Measurements from ENCODE around the gene TNRC6B. TPM values are rescaled to one million over a fixed set of nuclear protein-coding genes. Genes with fewer than 3 reads are reported as not detected.

TNRC6B gene
- polyA plus RNA-seq, 1 donor (not counting 4 experiments of a cell fraction or from before 2014, with no cell fraction given) = 5.6 TPM

- no peaks in the 10 kb centered on the region for H4K20me1 ChIP-seq (ENCODE audit: control insufficient read depth, extremely low read depth, insufficient read depth, low read length)
- no peak for FAIRE-seq
- no peaks in the 10 kb centered on the region for H3K9me3 ChIP-seq (ENCODE audit: control insufficient read depth, low read depth, low read length)
- no peaks in the 10 kb centered on the region for H3K27me3 ChIP-seq (ENCODE audit: control insufficient read depth, extremely low read depth, insufficient read depth, low read length)
- no peaks in the 10 kb centered on the region for H3K79me2 ChIP-seq (ENCODE audit: control insufficient read depth, insufficient read depth, low read length)
- dilution Hi-C loops (cut with MboI; ENCODE audit: extremely low pct_ligation_motif_present, low sequenced_read_pairs) = no loop called here
- TF ChIP-seq CTCF (optimal IDR thresholded peaks at IDR 0.05 in 1 of 3, IDR thresholded peaks at IDR 0.05 in 1 of 3, conservative IDR thresholded peaks at IDR 0.05 in 1 of 3; ENCODE audit: extremely low read depth in 1 of 3, insufficient read depth in 2 of 3, low read length in 3 of 3) = no peak
- TF ChIP-seq EZH2 (IDR thresholded peaks at IDR 0.05; ENCODE audit: low read length) = no peak
- H3K36me3 ChIP-seq (ENCODE audit: control insufficient read depth in 2 of 2, extremely low read depth in 1 of 2, insufficient read depth in 2 of 2, low read length in 2 of 2) = peaks cover 14 to 19% of the 10 kb centered on the region in 2 experiments
- H3K4me3 ChIP-seq (ENCODE audit: control insufficient read depth in 2 of 3, extremely low read depth in 1 of 3, insufficient read depth in 2 of 3, low read depth in 1 of 3, low read length in 3 of 3) = no peak overlapping the region
- H3K4me1 ChIP-seq (ENCODE audit: control insufficient read depth, extremely low read depth, insufficient read depth, low read length) = no peaks in the 10 kb centered on the region
- H3K9me1 ChIP-seq (ENCODE audit: control insufficient read depth, extremely low read depth, insufficient read depth, low read length) = no peaks in the 10 kb centered on the region
- H2AFZ ChIP-seq (ENCODE audit: control insufficient read depth, low read length) = no peak overlapping the region
- H3K9ac ChIP-seq (ENCODE audit: control insufficient read depth, extremely low read depth, insufficient read depth, low read length) = no peak overlapping the region
- no peak overlapping the region for H3K4me2 ChIP-seq (ENCODE audit: control insufficient read depth, extremely low read depth, insufficient read depth, low read depth, low read length)
- no peak overlapping the region for H3K27ac ChIP-seq (ENCODE audit: control insufficient read depth, insufficient read depth, low read length)
- no peak for DNase-seq (ENCODE audit: low read depth, low spot score)
Measured at GRCh38 chr22:40290516-40290915, 112.8 kb downstream of the TNRC6B start.

GRCh38 chr22:40294696-40295095 is 117.0 kb downstream of the TNRC6B start:
- Histone ChIP-seq H3K79me2 (ENCODE audit: control insufficient read depth, insufficient read depth, low read length) (no peaks in the 10 kb centered on the region), H3K4me3 (ENCODE audit: control insufficient read depth in 2 of 3, extremely low read depth in 1 of 3, insufficient read depth in 2 of 3, low read depth in 1 of 3, low read length in 3 of 3) (no peak overlapping the region), H4K20me1 (ENCODE audit: control insufficient read depth, extremely low read depth, insufficient read depth, low read length) (no peaks in the 10 kb centered on the region), H3K4me2 (ENCODE audit: control insufficient read depth, extremely low read depth, insufficient read depth, low read depth, low read length) (no peak overlapping the region), H3K9me3 (ENCODE audit: control insufficient read depth, low read depth, low read length) (no peaks in the 10 kb centered on the region), H3K4me1 (ENCODE audit: control insufficient read depth, extremely low read depth, insufficient read depth, low read length) (no peaks in the 10 kb centered on the region), H3K27me3 (ENCODE audit: control insufficient read depth, extremely low read depth, insufficient read depth, low read length) (no peaks in the 10 kb centered on the region), H2AFZ (ENCODE audit: control insufficient read depth, low read length) (no peak overlapping the region), H3K9me1 (ENCODE audit: control insufficient read depth, extremely low read depth, insufficient read depth, low read length) (no peaks in the 10 kb centered on the region), H3K9ac (ENCODE audit: control insufficient read depth, extremely low read depth, insufficient read depth, low read length) (no peak overlapping the region), H3K27ac (ENCODE audit: control insufficient read depth, insufficient read depth, low read length) (no peak overlapping the region), H3K36me3 (ENCODE audit: control insufficient read depth in 2 of 2, extremely low read depth in 1 of 2, insufficient read depth in 2 of 2, low read length in 2 of 2) (peaks cover 7 to 9% of the 10 kb centered on the region in 2 experiments)
- TF ChIP-seq CTCF (optimal IDR thresholded peaks at IDR 0.05 in 1 of 3, IDR thresholded peaks at IDR 0.05 in 1 of 3, conservative IDR thresholded peaks at IDR 0.05 in 1 of 3; ENCODE audit: extremely low read depth in 1 of 3, insufficient read depth in 2 of 3, low read length in 3 of 3) (no peak), EZH2 (IDR thresholded peaks at IDR 0.05; ENCODE audit: low read length) (no peak)
- dilution Hi-C loops (cut with MboI; ENCODE audit: extremely low pct_ligation_motif_present, low sequenced_read_pairs) = no loop called here
- no peak for DNase-seq (ENCODE audit: low read depth, low spot score)
- FAIRE-seq = no peak

Measured in keratinocyte (primary cell).